Measurements from ENCODE around the gene ZFP36L2.

ZFP36L2 gene

GRCh38 chr2:43226558-43226954 lies at the start of gene ZFP36L2:
TSS of gene ZFP36L2 (minus strand) at chr2:43226606. CDS start at chr2:43226315, 291 bp downstream.
- no peak for FAIRE-seq

- no peak for FAIRE-seq
Measured at GRCh38 chr2:43274721-43275120, 48.3 kb upstream of the ZFP36L2 start.

- FAIRE-seq: no peak
Measured at GRCh38 chr2:43274055-43274454, 47.6 kb upstream of the ZFP36L2 start.

GRCh38 chr2:43273529-43273928 lies 47.1 kb upstream of the ZFP36L2 start:
- no peak for FAIRE-seq

- no peak for FAIRE-seq
Measured at GRCh38 chr2:43270930-43271615, 44.7 kb upstream of the ZFP36L2 start.

- no peak for FAIRE-seq
Measured at GRCh38 chr2:43270461-43270860, 44.1 kb upstream of the ZFP36L2 start.

- no peak for FAIRE-seq
Measured at GRCh38 chr2:43269706-43270105, 43.3 kb upstream of the ZFP36L2 start.

GRCh38 chr2:43269074-43269572 lies 42.7 kb upstream of the ZFP36L2 start:
- FAIRE-seq: no peak

GRCh38 chr2:43268066-43268953 lies 41.9 kb upstream of the ZFP36L2 start:
- no peak for FAIRE-seq

GRCh38 chr2:43267381-43267780 lies 41.0 kb upstream of the ZFP36L2 start:
- no peak for FAIRE-seq

- no peak for FAIRE-seq
Measured at GRCh38 chr2:43266711-43267111, 40.3 kb upstream of the ZFP36L2 start.

- FAIRE-seq: no peak
Measured at GRCh38 chr2:43265421-43265820, 39.0 kb upstream of the ZFP36L2 start.

GRCh38 chr2:43265001-43265400 lies 38.6 kb upstream of the ZFP36L2 start:
- no peak for FAIRE-seq

GRCh38 chr2:43262951-43263350 lies 36.5 kb upstream of the ZFP36L2 start:
- no peak for FAIRE-seq

- no peak for FAIRE-seq
Measured at GRCh38 chr2:43262239-43262638, 35.8 kb upstream of the ZFP36L2 start.

GRCh38 chr2:43259512-43259911 lies 33.1 kb upstream of the ZFP36L2 start:
- no peak for FAIRE-seq

GRCh38 chr2:43258547-43259156 lies 32.2 kb upstream of the ZFP36L2 start:
- no peak for FAIRE-seq

- no peak for FAIRE-seq
Measured at GRCh38 chr2:43255296-43255910, 29.0 kb upstream of the ZFP36L2 start.

- FAIRE-seq: no peak
Measured at GRCh38 chr2:43254331-43254730, 27.9 kb upstream of the ZFP36L2 start.

- no peak for FAIRE-seq
Measured at GRCh38 chr2:43251171-43251731, 24.8 kb upstream of the ZFP36L2 start.

GRCh38 chr2:43250015-43250414 lies 23.6 kb upstream of the ZFP36L2 start:
- FAIRE-seq: no peak

GRCh38 chr2:43248621-43249020 lies 22.2 kb upstream of the ZFP36L2 start:
- no peak for FAIRE-seq

GRCh38 chr2:43246641-43247040 lies 20.2 kb upstream of the ZFP36L2 start:
- FAIRE-seq: no peak
